GM23338 (cell line): ENCODE results near the gene NEK3. TPM values are rescaled to one million over a fixed set of nuclear protein-coding genes. Genes with fewer than 3 reads are reported as not detected.
A peak's percentile ranks its signal among the peaks of the same experiment; 100 is the strongest.

Source experiments
- ATAC-seq: fragments of 200-7000 bp; cut with Tn5 transposase; 3 replicates; pipeline ENCODE4 v1.9.1; 2020
- DNase-seq: peaks from one replicate; pipeline ENCODE4 v3.0.0-alpha.2; 2015; ENCODE audit warnings: low spot score
- H2AFZ ChIP-seq: fragments of 200-600 bp; sonication (generic); 2 replicates; pipeline ENCODE4 v1.8.0; 2016; ENCODE audit warnings: antibody characterized with exemption, mild to moderate bottlenecking, moderate library complexity
- H3F3A ChIP-seq: fragments of 200-600 bp; sonication (generic); replicated peaks from 2 replicates; pipeline ENCODE4 v1.8.0; 2017; ENCODE audit warnings: antibody characterized with exemption, mixed run types, low read depth
- H3K27ac ChIP-seq: fragments of 200-600 bp; sonication (generic); 2 replicates; pipeline ENCODE4 v1.6.1; 2016; ENCODE audit warnings: low read depth
- H3K27me3 ChIP-seq: fragments of 200-600 bp; sonication (generic); 2 replicates; pipeline ENCODE4 v1.8.0; 2016; ENCODE audit warnings: mild to moderate bottlenecking, mixed run types, moderate library complexity; ENCODE audit not compliant: insufficient read depth
- H3K36me3 ChIP-seq: fragments of 200-600 bp; sonication (generic); 2 replicates; pipeline ENCODE4 v1.8.0; 2016; ENCODE audit warnings: mild to moderate bottlenecking; ENCODE audit not compliant: insufficient read depth
- H3K4me1 ChIP-seq: fragments of 200-600 bp; sonication (generic); 2 replicates; pipeline ENCODE4 v1.8.0; 2016; ENCODE audit warnings: mild to moderate bottlenecking, moderate library complexity; ENCODE audit not compliant: insufficient read depth
- H3K4me2 ChIP-seq: fragments of 200-600 bp; sonication (generic); 2 replicates; pipeline ENCODE4 v1.7.1; 2017; ENCODE audit warnings: mixed run types
- H3K4me3 ChIP-seq: fragments of 200-600 bp; sonication (generic); 2 replicates; pipeline ENCODE4 v1.6.1; 2016; ENCODE audit warnings: mixed run types
- H3K79me2 ChIP-seq: fragments of 200-600 bp; sonication (generic); replicated peaks from 2 replicates; pipeline ENCODE4 v1.8.0; 2017; ENCODE audit warnings: mild to moderate bottlenecking; ENCODE audit not compliant: insufficient read depth
- H3K9me2 ChIP-seq: fragments of 200-600 bp; sonication (generic); 2 replicates; pipeline ENCODE4 v1.8.0; 2017; ENCODE audit not compliant: insufficient read depth
- H4K20me1 ChIP-seq: fragments of 200-600 bp; sonication (generic); replicated peaks from 2 replicates; pipeline ENCODE4 v1.8.0; 2017; ENCODE audit warnings: mild to moderate bottlenecking; ENCODE audit not compliant: insufficient read depth
- H3K27ac Mint-ChIP-seq: 2 replicates; pipeline ENCODE4 v1.8.0; 2020; ENCODE audit warnings: inconsistent platforms, mild to moderate bottlenecking, moderate library complexity, mixed read lengths
- H3K27me3 Mint-ChIP-seq: 3 replicates; pipeline ENCODE4 v1.8.0; 2022; ENCODE audit warnings: low read depth, mild to moderate bottlenecking, moderate library complexity, mixed read lengths, inconsistent platforms; ENCODE audit not compliant: insufficient read depth, poor library complexity
- H3K36me3 Mint-ChIP-seq: 3 replicates; pipeline ENCODE4 v1.8.0; 2021; ENCODE audit warnings: low read depth, mild to moderate bottlenecking, inconsistent platforms, moderate library complexity, mixed read lengths
- H3K4me1 Mint-ChIP-seq: 3 replicates; pipeline ENCODE4 v1.8.0; 2020; ENCODE audit warnings: mild to moderate bottlenecking, inconsistent platforms, mixed read lengths
- H3K4me3 Mint-ChIP-seq: 3 replicates; pipeline ENCODE4 v1.8.0; 2021; ENCODE audit warnings: moderate library complexity, mild to moderate bottlenecking, inconsistent platforms, mixed read lengths
- H3K9me3 Mint-ChIP-seq: 3 replicates; pipeline ENCODE4 v1.8.0; 2020; ENCODE audit warnings: moderate library complexity, mild to moderate bottlenecking, inconsistent platforms, mixed read lengths
- CTCF ChIP-seq, 2 experiments: fragments of 200-600 bp in 1 of 2; sonication (generic) in 1 of 2; conservative IDR thresholded peaks; 2 replicates each; pipeline versions ENCODE4 v1.5.1 to v1.6.1; 2016 to 2017; ENCODE audit warnings: antibody characterized with exemption in 2 of 2, low read depth in 2 of 2, mild to moderate bottlenecking in 2 of 2, moderate library complexity in 1 of 2
- EZH2 ChIP-seq: fragments of 200-600 bp; sonication (generic); IDR thresholded peaks from one replicate; pipeline ENCODE4 v1.8.0; 2017; ENCODE audit warnings: antibody characterized with exemption, mild to moderate bottlenecking, low read depth; ENCODE audit not compliant: unreplicated experiment
- EZH2phosphoT487 ChIP-seq: fragments of 200-600 bp; sonication (generic); IDR thresholded peaks from one replicate; pipeline ENCODE4 v1.8.1; 2018; ENCODE audit warnings: antibody characterized with exemption; ENCODE audit not compliant: unreplicated experiment
- JUNB ChIP-seq: IDR thresholded peaks from one replicate; pipeline ENCODE4 v1.6.1; 2016; ENCODE audit warnings: antibody characterized with exemption; ENCODE audit not compliant: unreplicated experiment
- NANOG ChIP-seq: IDR thresholded peaks from 2 replicates; pipeline ENCODE4 v1.6.1; 2016; ENCODE audit warnings: antibody characterized with exemption, borderline replicate concordance
- POLR2AphosphoS5 ChIP-seq: IDR thresholded peaks from 2 replicates; pipeline ENCODE4 v1.6.1; 2016; ENCODE audit warnings: antibody characterized with exemption, low read depth
- REST ChIP-seq: IDR thresholded peaks from one replicate; pipeline ENCODE4 v1.6.1; 2018; ENCODE audit warnings: antibody characterized with exemption; ENCODE audit not compliant: unreplicated experiment
- STAT1 ChIP-seq: IDR thresholded peaks from one replicate; pipeline ENCODE4 v1.6.1; 2016; ENCODE audit warnings: antibody characterized with exemption; ENCODE audit not compliant: unreplicated experiment
- ZNF114 ChIP-seq: fragments of 250-450 bp; sonication (Bioruptor Pico); IDR thresholded peaks from 2 replicates; pipeline ENCODE4 v1.5.0; 2020; ENCODE audit warnings: mild to moderate bottlenecking, moderate library complexity
- ZNF331 ChIP-seq: fragments of 250-450 bp; sonication (Bioruptor Pico); IDR thresholded peaks from 2 replicates; pipeline ENCODE4 v1.5.0; 2020; ENCODE audit warnings: low read depth, mild to moderate bottlenecking, moderate library complexity
- ZNF462 ChIP-seq: fragments of 250-450 bp; sonication (Bioruptor Pico); IDR thresholded peaks from 2 replicates; pipeline ENCODE4 v1.5.0; 2020; ENCODE audit warnings: mild to moderate bottlenecking, moderate library complexity
- polyA plus RNA-seq: library from polyadenylated mRNA; unstranded; fragments of >200 nt; fragmentation: Nextera tagmentation; extraction: Ambion mirVana; gene quantifications from 2 replicates; pipeline ENCODE4 v1.2.1, GENCODE V29; 2016
- total RNA-seq: library from RNA; depleted of rRNA; stranded (reverse); fragments of >200 nt; shearing (Covaris generic); gene quantifications from 2 replicates; pipeline ENCODE4 v1.2.3, GENCODE V29; 2014

Gene NEK3
- total and polyA plus RNA-seq, 2 experiments from 2014 or later: 26.7 to 26.8 TPM

DNA sequence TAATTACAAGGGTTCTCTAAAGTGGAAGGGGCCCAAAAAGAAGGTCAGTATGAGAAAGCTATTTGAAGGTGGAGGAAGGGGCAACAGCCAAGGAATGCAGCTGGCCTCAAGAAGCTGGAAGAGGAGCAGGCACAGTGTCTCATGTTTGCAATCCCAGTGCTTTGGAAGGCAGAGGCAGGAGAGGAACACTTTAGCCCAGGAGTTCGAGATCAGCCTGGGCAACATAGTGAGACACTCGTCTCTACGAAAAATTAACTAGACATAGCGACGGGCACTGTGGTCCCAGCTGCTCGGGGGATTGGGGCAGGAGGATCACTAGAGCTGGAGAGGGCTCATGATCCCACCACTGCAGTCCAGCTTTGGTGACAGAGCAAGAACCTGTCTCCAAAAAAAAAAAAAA lies 656 bp upstream of the NEK3 start:
- peaks cover 31% of the 10 kb centered on the region for H3K4me1 Mint-ChIP-seq
- H3K4me3 Mint-ChIP-seq: peak overlapping the region; percentile 88
- H3F3A ChIP-seq: no peaks in the 10 kb centered on the region
- H3K27me3 ChIP-seq: peaks cover 7% of the 10 kb centered on the region
- H3K27ac ChIP-seq: no peak overlapping the region
- H3K4me2 ChIP-seq: peak overlapping the region; percentile 90; the same call in 1 of the 2 replicates
- H3K4me3 ChIP-seq: peak overlapping the region; percentile 86; the same call in 1 of the 2 replicates
- TF ChIP-seq EZH2phosphoT487: no peak
- no peak for TF ChIP-seq REST
- no peak for TF ChIP-seq EZH2
- no peak for TF ChIP-seq STAT1
- no peak for TF ChIP-seq POLR2AphosphoS5
- no peak for TF ChIP-seq ZNF331 (CRISPR knock-in tag)
- TF ChIP-seq JUNB: no peak
- no peak for TF ChIP-seq ZNF114 (CRISPR knock-in tag)
- no peak for TF ChIP-seq NANOG
- TF ChIP-seq ZNF462 (CRISPR knock-in tag): no peak
- no peak for TF ChIP-seq CTCF (conservative IDR thresholded peaks at IDR 0.05; ENCODE audit: low read depth in 2 of 2)
- H3K79me2 ChIP-seq: peaks cover 3% of the 10 kb centered on the region; the same call in 1 of the 2 replicates
- no peak for DNase-seq
- H4K20me1 ChIP-seq: no peaks in the 10 kb centered on the region
- peak overlapping the region; percentile 98 for H2AFZ ChIP-seq
- ATAC-seq: no peak
- H3K4me1 ChIP-seq: peaks cover 29% of the 10 kb centered on the region
- no peaks in the 10 kb centered on the region for H3K9me2 ChIP-seq
- H3K36me3 Mint-ChIP-seq: peaks cover 5% of the 10 kb centered on the region
- H3K27me3 Mint-ChIP-seq: peaks cover 9% of the 10 kb centered on the region
- no peaks in the 10 kb centered on the region for H3K36me3 ChIP-seq
- no peak overlapping the region for H3K27ac Mint-ChIP-seq
- H3K9me3 Mint-ChIP-seq: peaks cover 6% of the 10 kb centered on the region
